A549 (cell line): ENCODE measurements around the gene CHMP4A.

Experiments used
- BHLHE40 ChIP-seq: IDR thresholded peaks from 2 replicates; pipeline ENCODE4 v1.6.1; 2012; ENCODE audit warnings: low read depth, low read length, inconsistent platforms
- POLR2A ChIP-seq: IDR thresholded peaks from 2 replicates; pipeline ENCODE4 v1.6.1; 2012; ENCODE audit warnings: mild to moderate bottlenecking, low read length
- RAD21 ChIP-seq, 2 experiments: fragments of >200 bp in 1 of 2; sonication (Bioruptor Twin) in 1 of 2; formaldehyde crosslinking in 1 of 2; IDR thresholded peaks in 1 of 2; conservative IDR thresholded peaks in 1 of 2; 2 replicates in 1 of 2; 3 replicates in 1 of 2; pipeline ENCODE4 v1.6.1; 2012 to 2018; ENCODE audit warnings: inconsistent platforms in 1 of 2
- TF ChIP-seq, protein P1 (sequence below): fragments of >200 bp; sonication (Bioruptor Twin); formaldehyde crosslinking; IDR thresholded peaks from 3 replicates; pipeline ENCODE4 v1.5.1; 2016

DNA sequence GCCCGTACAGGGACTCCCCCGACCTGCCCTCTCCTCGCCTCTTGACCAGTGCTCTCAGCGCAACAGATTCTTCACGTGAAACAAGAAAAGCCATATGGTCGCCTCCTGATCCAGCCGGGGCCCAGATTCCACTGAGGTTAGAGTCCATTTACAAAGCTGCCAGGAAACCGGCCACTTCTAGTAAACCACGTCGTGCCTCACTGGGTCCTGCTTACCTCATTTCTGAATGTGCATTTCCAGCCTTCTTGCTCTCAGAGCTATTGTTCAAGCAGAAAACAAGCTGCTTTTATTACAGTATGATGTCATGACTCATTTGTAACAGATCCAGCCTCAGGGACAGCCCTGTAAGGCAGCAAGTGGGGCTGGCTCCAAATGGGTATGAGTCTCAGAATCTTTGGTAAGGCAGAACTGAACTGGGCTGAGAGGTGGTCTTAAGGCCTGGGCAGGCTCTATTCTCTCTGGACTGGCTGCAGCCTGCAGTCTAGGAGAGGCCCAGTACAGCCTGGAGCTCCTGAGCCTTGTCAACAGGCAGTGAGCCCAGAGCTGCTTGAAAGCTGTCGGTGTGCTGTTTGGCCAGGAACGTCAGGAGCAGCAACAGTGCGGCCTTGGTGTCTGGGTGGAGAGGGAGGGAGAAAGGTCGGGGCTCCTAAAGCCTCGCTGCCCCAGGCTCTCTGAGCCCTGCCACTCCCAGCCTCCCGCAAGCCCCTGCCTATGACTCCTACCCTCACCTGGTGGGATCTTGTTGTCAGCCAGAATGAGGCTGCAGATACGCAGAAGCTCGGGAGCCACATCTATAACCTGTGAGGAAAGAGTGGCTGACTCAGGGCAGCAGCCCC, 33.1 kb downstream of the CHMP4A start:
- TF ChIP-seq, protein P1, sequence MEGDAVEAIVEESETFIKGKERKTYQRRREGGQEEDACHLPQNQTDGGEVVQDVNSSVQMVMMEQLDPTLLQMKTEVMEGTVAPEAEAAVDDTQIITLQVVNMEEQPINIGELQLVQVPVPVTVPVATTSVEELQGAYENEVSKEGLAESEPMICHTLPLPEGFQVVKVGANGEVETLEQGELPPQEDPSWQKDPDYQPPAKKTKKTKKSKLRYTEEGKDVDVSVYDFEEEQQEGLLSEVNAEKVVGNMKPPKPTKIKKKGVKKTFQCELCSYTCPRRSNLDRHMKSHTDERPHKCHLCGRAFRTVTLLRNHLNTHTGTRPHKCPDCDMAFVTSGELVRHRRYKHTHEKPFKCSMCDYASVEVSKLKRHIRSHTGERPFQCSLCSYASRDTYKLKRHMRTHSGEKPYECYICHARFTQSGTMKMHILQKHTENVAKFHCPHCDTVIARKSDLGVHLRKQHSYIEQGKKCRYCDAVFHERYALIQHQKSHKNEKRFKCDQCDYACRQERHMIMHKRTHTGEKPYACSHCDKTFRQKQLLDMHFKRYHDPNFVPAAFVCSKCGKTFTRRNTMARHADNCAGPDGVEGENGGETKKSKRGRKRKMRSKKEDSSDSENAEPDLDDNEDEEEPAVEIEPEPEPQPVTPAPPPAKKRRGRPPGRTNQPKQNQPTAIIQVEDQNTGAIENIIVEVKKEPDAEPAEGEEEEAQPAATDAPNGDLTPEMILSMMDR: no peak
- no peak for TF ChIP-seq POLR2A
- TF ChIP-seq RAD21 (conservative IDR thresholded peaks at IDR 0.05 in 1 of 2, IDR thresholded peaks at IDR 0.05 in 1 of 2): no peak
- TF ChIP-seq BHLHE40: no peak
